HFF-Myc (cell line): ENCODE measurements around the gene PTCD2.

Source experiments
- DNase-seq: peaks from one replicate; pipeline ENCODE4 v3.0.0-alpha.2; 2011; ENCODE audit warnings: low read depth; ENCODE audit errors: extremely low read depth
- H3K4me3 ChIP-seq: replicated peaks from 2 replicates; pipeline ENCODE4 v1.5.1; 2011; ENCODE audit warnings: low read depth, mild to moderate bottlenecking, control low read depth, low read length
- TF ChIP-seq, protein P1 (sequence below): IDR thresholded peaks from 2 replicates; pipeline ENCODE4 v1.5.1; 2012; ENCODE audit warnings: mild to moderate bottlenecking, low read depth, low read length, control low read depth; ENCODE audit errors: missing control alignments

PTCD2 gene

DNA sequence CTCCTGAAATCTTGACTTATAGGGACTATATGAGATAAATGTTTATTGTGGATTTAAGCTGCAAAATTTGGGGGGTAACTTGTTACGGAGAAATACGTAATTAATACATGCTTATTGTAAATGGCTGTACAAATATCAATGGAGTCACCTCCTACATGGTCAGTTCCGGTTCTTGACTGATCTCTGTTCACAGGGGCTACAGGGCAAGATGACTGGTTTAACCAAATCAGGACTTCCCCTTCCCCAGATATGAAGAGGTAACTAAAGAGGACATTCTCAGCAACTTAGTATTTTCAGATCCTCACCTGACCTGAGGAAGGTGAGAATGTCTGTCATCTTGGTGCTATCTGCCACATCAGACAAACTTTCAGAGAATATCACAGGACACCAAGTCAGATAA lies 54.7 kb downstream of the PTCD2 start:
- TF ChIP-seq, protein P1, sequence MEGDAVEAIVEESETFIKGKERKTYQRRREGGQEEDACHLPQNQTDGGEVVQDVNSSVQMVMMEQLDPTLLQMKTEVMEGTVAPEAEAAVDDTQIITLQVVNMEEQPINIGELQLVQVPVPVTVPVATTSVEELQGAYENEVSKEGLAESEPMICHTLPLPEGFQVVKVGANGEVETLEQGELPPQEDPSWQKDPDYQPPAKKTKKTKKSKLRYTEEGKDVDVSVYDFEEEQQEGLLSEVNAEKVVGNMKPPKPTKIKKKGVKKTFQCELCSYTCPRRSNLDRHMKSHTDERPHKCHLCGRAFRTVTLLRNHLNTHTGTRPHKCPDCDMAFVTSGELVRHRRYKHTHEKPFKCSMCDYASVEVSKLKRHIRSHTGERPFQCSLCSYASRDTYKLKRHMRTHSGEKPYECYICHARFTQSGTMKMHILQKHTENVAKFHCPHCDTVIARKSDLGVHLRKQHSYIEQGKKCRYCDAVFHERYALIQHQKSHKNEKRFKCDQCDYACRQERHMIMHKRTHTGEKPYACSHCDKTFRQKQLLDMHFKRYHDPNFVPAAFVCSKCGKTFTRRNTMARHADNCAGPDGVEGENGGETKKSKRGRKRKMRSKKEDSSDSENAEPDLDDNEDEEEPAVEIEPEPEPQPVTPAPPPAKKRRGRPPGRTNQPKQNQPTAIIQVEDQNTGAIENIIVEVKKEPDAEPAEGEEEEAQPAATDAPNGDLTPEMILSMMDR = no peak
- no peak overlapping the region for H3K4me3 ChIP-seq
- DNase-seq = no peak

DNA sequence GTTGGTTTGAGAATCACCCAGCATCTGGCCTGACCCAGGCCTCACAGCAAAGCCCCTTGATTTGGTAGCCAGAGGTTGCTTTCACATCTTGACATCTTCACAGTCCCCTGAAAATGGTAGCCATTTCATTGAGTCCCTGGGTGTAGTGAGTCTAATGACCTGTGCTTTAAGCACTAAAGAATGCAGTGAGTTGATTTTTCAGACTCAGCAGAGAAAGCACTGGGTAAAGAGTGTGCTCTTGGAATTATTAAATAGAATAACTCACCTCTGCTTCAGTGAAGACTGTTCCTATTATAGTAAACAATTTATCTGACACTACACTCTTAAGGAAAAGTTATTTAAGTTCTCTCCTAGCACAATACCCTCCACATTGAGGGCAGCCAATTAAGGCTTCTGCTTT lies 56.2 kb downstream of the PTCD2 start:
- no peak for DNase-seq
- TF ChIP-seq, protein P1 = no peak
- H3K4me3 ChIP-seq = no peak overlapping the region

DNA sequence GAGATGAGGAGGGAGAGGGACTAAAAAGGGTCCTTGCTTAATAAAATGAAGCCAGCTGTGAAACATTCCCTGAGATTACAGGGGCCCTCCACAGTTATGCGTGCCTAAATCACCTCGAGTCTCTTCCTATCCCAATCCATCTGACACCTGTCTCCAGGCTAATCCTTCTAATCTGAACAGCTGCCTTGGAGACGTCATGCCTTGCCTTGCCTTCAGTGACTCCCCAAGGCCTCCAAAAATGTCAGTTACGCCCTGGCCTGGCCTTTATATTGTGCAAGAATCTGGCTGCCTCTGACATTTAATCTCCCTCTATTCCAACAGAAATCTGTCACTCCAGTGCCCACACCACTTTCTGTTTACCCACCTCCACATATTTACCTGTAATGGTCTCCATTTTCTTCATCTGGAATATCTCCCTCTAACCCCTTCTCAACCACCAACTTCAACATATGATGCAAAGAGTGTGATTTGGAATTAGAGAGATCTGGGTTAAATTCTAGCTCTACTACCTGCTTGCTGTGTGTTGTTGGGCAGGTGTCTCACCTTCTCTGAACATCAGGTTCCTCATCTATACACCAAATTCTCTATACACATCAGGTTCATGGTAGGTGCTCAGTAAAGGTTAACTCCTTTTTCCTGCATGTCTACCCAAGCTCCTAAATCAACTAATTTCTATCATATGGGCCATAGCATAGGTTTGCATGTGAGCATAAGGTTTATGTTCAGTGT lies 57.9 kb downstream of the PTCD2 start:
- TF ChIP-seq, protein P1 = no peak
- no peak overlapping the region for H3K4me3 ChIP-seq
- DNase-seq = no peak

DNA sequence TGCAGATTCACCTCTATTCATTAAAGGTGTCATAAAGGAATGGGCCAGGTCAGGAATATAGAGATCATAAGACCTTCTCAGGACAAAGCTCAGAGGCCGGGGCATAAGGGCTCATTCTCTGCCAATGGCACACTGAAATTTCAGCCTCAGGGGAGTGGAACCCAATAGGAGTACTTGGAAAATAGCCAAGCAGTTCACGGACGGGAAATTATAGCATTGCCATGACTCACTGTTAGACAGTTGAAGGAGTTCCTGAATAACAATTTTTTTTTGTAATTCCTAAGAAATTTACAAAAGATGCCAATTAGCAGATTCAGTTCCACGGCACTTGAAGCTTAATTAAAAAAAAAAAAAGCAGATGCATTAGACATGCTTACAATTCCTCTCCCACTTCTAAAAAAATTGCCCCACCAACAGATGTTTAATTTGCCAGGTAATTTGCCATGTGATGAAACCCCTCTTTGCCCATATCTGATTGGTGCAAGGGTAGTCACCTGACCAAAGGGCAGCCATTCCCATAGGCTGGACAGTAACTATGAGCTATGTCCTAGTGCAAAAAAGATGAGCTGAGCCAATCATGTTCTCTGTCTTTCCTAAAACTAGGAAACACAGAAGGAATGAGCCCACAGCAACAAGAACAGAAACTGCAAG lies 58.6 kb downstream of the PTCD2 start:
- H3K4me3 ChIP-seq = no peak overlapping the region
- TF ChIP-seq, protein P1 = no peak
- peak; percentile 80 for DNase-seq

DNA sequence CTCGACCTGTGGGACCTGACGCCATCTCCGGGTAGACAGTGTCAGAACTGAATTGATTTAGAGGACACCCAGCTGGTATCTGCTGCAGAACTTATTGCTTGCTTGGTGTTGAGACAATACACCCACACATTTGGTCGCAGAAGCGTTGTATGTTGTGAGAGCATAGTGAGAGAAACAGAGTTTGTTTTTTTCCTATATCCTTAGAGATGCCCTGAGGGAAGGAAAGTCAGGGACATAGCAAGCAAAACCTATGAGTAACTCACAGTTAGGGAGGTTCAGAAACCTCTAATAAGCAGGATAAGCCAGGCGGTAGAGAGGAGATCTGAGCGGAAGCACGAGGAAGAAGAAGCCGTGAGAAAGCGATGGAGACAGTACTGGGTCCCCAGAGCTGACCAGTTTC lies 59.8 kb downstream of the PTCD2 start:
- no peak overlapping the region for H3K4me3 ChIP-seq
- TF ChIP-seq, protein P1 = no peak
- no peak for DNase-seq

DNA sequence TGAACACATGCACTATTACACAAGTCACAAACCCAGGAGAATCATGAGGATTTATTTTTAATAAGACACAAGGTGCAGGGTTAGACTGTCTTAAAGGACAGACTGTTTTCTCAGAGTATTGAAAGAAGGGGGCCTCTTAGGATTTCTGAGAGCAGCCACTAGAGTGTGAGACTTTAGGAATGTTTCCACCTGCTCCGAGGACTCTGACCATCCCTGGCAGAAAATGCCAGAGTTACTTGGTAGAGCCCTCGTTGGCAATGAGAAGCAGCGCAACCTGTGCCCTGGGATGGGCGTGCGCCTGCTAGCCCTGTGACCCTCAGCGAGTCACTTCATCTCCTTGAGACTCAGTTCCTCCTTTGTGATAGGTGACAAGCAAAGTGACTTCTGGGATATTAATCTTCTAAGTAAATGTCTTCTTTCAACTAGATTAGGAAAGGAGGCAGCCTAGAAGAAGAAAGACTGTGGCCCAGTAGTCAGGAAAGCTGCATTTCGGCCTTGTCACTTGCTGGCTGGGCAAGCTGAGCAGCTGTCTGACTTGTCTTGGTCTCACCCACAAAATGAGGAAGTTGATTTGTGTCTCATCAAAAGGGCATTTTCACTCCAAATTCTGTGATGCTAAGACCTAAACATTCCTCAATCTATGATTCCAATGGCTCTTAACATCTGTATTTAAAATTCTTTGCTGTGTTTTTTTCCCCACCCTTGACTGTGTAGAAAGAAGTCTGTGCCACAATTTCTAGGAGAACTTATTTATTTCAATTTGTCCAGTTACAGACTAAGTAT lies 60.5 kb downstream of the PTCD2 start:
- no peak overlapping the region for H3K4me3 ChIP-seq
- DNase-seq = no peak
- TF ChIP-seq, protein P1 = no peak
